ENCODE measurements around the gene KDF1.

Gene KDF1

DNA sequence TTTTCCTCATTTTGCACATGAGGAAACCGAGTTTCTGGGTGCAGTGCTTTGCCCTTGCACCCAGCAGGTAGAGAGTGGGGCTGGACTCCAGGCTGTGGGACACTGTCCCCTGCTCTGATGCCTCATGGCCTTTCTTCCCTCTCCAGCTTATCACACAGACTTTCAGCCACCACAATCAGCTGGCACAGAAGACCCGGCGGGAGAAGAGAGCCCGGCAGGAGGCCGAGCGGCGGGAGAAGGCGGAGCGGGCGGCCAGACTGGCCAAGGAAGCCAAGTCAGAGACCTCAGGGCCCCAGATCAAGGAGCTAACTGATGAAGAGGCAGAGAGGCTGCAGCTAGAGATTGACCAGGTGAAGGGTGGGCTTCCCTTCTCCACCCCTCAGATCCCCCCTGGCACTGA is 19.0 kb downstream of the KDF1 start:
- peaks cover 93% of the 10 kb centered on the region for H3K36me3 ChIP-seq
- H3K27me3 ChIP-seq (ENCODE audit: insufficient read depth, low read depth, severe bottlenecking) = no peaks in the 10 kb centered on the region
- TF ChIP-seq, protein P1, sequence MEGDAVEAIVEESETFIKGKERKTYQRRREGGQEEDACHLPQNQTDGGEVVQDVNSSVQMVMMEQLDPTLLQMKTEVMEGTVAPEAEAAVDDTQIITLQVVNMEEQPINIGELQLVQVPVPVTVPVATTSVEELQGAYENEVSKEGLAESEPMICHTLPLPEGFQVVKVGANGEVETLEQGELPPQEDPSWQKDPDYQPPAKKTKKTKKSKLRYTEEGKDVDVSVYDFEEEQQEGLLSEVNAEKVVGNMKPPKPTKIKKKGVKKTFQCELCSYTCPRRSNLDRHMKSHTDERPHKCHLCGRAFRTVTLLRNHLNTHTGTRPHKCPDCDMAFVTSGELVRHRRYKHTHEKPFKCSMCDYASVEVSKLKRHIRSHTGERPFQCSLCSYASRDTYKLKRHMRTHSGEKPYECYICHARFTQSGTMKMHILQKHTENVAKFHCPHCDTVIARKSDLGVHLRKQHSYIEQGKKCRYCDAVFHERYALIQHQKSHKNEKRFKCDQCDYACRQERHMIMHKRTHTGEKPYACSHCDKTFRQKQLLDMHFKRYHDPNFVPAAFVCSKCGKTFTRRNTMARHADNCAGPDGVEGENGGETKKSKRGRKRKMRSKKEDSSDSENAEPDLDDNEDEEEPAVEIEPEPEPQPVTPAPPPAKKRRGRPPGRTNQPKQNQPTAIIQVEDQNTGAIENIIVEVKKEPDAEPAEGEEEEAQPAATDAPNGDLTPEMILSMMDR (IDR thresholded peaks at IDR 0.05; ENCODE audit: low read depth, low read length) = no peak
- H3K4me3 ChIP-seq (ENCODE audit: low read depth, low read length) = no peak overlapping the region
- no peaks in the 10 kb centered on the region for H3K9me3 ChIP-seq (ENCODE audit: severe bottlenecking)
- H3K27ac ChIP-seq = no peak overlapping the region
- DNase-seq = no peak

GRCh38 chr1:26938659-26939025 is 21.6 kb downstream of the KDF1 start:
- no peak overlapping the region for H3K4me3 ChIP-seq (ENCODE audit: low read depth, low read length)
- H3K27ac ChIP-seq = no peak overlapping the region
- DNase-seq = no peak
- H3K27me3 ChIP-seq (ENCODE audit: insufficient read depth, low read depth, severe bottlenecking) = no peaks in the 10 kb centered on the region
- H3K36me3 ChIP-seq = peaks cover 81% of the 10 kb centered on the region
- H3K9me3 ChIP-seq (ENCODE audit: severe bottlenecking) = no peaks in the 10 kb centered on the region
- TF ChIP-seq, protein P1 (IDR thresholded peaks at IDR 0.05; ENCODE audit: low read depth, low read length) = no peak

DNA sequence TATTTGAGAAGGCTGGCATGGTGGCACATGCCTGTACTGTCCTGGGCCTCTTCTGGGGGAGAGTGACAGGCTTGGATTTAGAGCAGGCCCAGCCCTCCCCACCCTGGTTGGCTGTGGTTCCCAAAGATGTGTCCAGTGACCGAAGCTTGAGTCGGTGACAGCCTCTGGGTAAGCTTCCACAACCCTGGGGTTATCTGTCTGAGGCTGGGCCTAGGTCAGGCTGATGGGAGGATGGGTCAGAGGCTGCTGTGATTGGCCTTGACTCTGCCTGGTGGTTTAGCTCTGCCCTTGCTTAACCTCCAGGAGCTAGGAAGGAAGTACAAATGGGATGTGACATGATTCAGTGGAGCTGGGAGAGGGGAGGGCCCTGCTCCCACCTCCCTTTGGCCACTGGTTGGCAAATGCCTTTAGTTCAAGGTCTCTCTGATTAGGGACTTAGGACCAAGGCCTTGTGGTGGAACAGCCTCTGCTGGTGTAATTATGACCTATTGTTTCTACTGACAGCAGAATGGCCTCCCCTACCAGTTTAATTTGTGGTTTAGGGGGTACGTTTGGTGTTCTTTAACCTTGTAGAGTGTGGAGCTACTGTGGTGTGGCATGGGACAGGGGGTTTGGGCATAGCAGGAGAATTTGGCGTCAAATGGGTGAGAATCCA is 22.1 kb downstream of the KDF1 start:
- Histone ChIP-seq H3K27ac (no peak overlapping the region), H3K4me3 (ENCODE audit: low read depth, low read length) (no peak overlapping the region), H3K27me3 (ENCODE audit: insufficient read depth, low read depth, severe bottlenecking) (no peaks in the 10 kb centered on the region), H3K9me3 (ENCODE audit: severe bottlenecking) (no peaks in the 10 kb centered on the region), H3K36me3 (peaks cover 78% of the 10 kb centered on the region)
- TF ChIP-seq, protein P1 (IDR thresholded peaks at IDR 0.05; ENCODE audit: low read depth, low read length) = no peak
- DNase-seq = no peak

DNA sequence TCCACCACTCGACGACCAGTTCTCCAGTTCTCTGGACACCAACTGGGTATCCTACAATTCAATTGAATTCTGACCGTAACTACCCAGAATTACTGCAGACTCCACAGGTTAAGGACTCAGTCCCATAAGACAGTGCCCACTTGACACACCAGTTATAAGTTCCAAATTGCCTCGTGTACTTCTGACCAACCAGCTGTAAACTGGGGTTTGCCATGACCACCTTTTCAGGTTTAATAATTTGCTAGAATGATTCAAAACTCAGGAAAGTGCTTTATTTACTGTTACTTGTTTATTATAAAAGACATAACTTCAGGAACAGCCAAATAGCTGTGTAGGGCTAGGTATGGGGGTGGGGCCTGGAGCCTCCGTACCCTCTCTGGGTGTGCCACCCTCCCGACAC is 23.4 kb downstream of the KDF1 start:
- H3K27me3 ChIP-seq (ENCODE audit: insufficient read depth, low read depth, severe bottlenecking) = no peaks in the 10 kb centered on the region
- H3K27ac ChIP-seq = no peak overlapping the region
- peaks cover 72% of the 10 kb centered on the region for H3K36me3 ChIP-seq
- no peak overlapping the region for H3K4me3 ChIP-seq (ENCODE audit: low read depth, low read length)
- TF ChIP-seq, protein P1 (IDR thresholded peaks at IDR 0.05; ENCODE audit: low read depth, low read length) = no peak
- no peaks in the 10 kb centered on the region for H3K9me3 ChIP-seq (ENCODE audit: severe bottlenecking)
- no peak for DNase-seq

GRCh38 chr1:26932531-26932930 is 27.7 kb downstream of the KDF1 start:
- Histone ChIP-seq H3K27me3 (ENCODE audit: insufficient read depth, low read depth, severe bottlenecking) (no peaks in the 10 kb centered on the region), H3K9me3 (ENCODE audit: severe bottlenecking) (no peaks in the 10 kb centered on the region), H3K4me3 (ENCODE audit: low read depth, low read length) (no peak overlapping the region), H3K36me3 (peaks cover 64% of the 10 kb centered on the region), H3K27ac (no peak overlapping the region)
- no peak for DNase-seq
- TF ChIP-seq, protein P1 (IDR thresholded peaks at IDR 0.05; ENCODE audit: low read depth, low read length) = no peak

DNA sequence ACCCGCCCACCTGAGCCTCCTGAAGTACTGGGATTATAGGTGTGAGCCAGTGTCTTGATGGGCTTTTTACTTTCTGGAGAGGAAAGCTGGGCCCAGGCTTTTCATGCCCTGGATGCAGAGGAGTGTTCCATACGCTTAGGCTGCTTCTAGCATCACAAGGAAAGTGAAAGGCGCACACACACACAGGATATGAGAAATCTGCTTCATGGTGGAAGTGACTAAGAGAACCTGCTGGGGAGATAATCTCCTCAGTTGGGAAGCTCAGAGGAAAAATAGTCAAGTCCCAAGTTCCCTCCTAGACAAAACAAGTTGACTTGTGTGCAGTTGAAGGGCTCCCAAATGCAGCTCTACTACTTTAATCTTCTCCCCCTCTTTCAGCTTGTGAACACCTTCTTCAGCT is 36.6 kb downstream of the KDF1 start:
- H3K27me3 ChIP-seq (ENCODE audit: insufficient read depth, low read depth, severe bottlenecking) = no peaks in the 10 kb centered on the region
- DNase-seq = no peak
- no peak overlapping the region for H3K27ac ChIP-seq
- H3K4me3 ChIP-seq (ENCODE audit: low read depth, low read length) = no peak overlapping the region
- H3K36me3 ChIP-seq = peaks cover 54% of the 10 kb centered on the region
- TF ChIP-seq, protein P1 (IDR thresholded peaks at IDR 0.05; ENCODE audit: low read depth, low read length) = no peak
- no peaks in the 10 kb centered on the region for H3K9me3 ChIP-seq (ENCODE audit: severe bottlenecking)
